RWPE2 (cell line): Measurements from ENCODE around the gene AHSG.
"Not testable (repeated sequence)": the region's sequence is repeated elsewhere in the genome, so short reads cannot be mapped to it uniquely, and the experiment has no call there.

Experiments used
- ATAC-seq: fragments of 200-7000 bp; cut with Tn5 transposase; 3 replicates; pipeline ENCODE4 v1.9.1; 2021; ENCODE audit warnings: low read depth
- DNase-seq: peaks from one replicate; pipeline ENCODE4 v3.0.0-alpha.2; 2020; ENCODE audit warnings: low spot score
- H3K27ac ChIP-seq: fragments of 450-650 bp; 2 replicates; pipeline ENCODE4 v1.5.1; 2017; ENCODE audit warnings: mild to moderate bottlenecking; ENCODE audit not compliant: poor library complexity, severe bottlenecking
- H3K27me3 ChIP-seq: fragments of 250-450 bp; sonication (Bioruptor Pico); 2 replicates; pipeline ENCODE4 v1.5.1; 2021; ENCODE audit warnings: mild to moderate bottlenecking, moderate library complexity; ENCODE audit not compliant: insufficient read depth, poor library complexity, severe bottlenecking
- H3K36me3 ChIP-seq: fragments of 250-450 bp; sonication (Bioruptor Pico); 2 replicates; pipeline ENCODE4 v1.5.1; 2020; ENCODE audit warnings: low read depth, mild to moderate bottlenecking, moderate library complexity
- H3K4me1 ChIP-seq: fragments of 250-450 bp; sonication (Bioruptor Pico); 2 replicates; pipeline ENCODE4 v1.5.1; 2021; ENCODE audit warnings: mild to moderate bottlenecking, moderate library complexity; ENCODE audit not compliant: insufficient read depth, poor library complexity, severe bottlenecking
- H3K4me3 ChIP-seq: fragments of 250-450 bp; sonication (Bioruptor Pico); 2 replicates; pipeline ENCODE4 v1.5.1; 2021; ENCODE audit warnings: mild to moderate bottlenecking, moderate library complexity; ENCODE audit not compliant: severe bottlenecking
- H3K9me3 ChIP-seq: fragments of 250-450 bp; sonication (Bioruptor Pico); 2 replicates; pipeline ENCODE4 v1.5.1; 2021; ENCODE audit warnings: mild to moderate bottlenecking, moderate library complexity; ENCODE audit not compliant: severe bottlenecking
- CTCF ChIP-seq: fragments of 450-650 bp; IDR thresholded peaks from one replicate; pipeline ENCODE4 v1.5.1; 2017; ENCODE audit warnings: mild to moderate bottlenecking, moderate library complexity; ENCODE audit not compliant: poor library complexity, severe bottlenecking

AHSG gene

GRCh38 chr3:186577521-186577920 lies 35.3 kb upstream of the AHSG start:
- TF ChIP-seq CTCF = no peak
- H3K27me3 ChIP-seq = no peaks in the 10 kb centered on the region
- no peak overlapping the region for H3K4me3 ChIP-seq
- DNase-seq (no peak), ATAC-seq (no peak)
- H3K36me3 ChIP-seq = peaks cover 100% of the 10 kb centered on the region
- no peaks in the 10 kb centered on the region for H3K9me3 ChIP-seq
- H3K27ac ChIP-seq = no peak overlapping the region
- peaks cover 4% of the 10 kb centered on the region for H3K4me1 ChIP-seq

GRCh38 chr3:186580785-186581184 lies 32.1 kb upstream of the AHSG start:
- DNase-seq = no peak
- no peaks in the 10 kb centered on the region for H3K9me3 ChIP-seq
- no peak overlapping the region for H3K4me3 ChIP-seq
- no peaks in the 10 kb centered on the region for H3K4me1 ChIP-seq
- TF ChIP-seq CTCF = no peak
- no peak for ATAC-seq
- peaks cover 99% of the 10 kb centered on the region for H3K36me3 ChIP-seq
- no peaks in the 10 kb centered on the region for H3K27me3 ChIP-seq
- H3K27ac ChIP-seq = no peak overlapping the region

- Histone ChIP-seq H3K9me3 (no peaks in the 10 kb centered on the region), H3K4me3 (no peak overlapping the region), H3K27me3 (no peaks in the 10 kb centered on the region), H3K27ac (no peak overlapping the region), H3K36me3 (peaks cover 88% of the 10 kb centered on the region), H3K4me1 (no peaks in the 10 kb centered on the region)
- DNase-seq (no peak), ATAC-seq (no peak)
- TF ChIP-seq CTCF = no peak
These were observed 30.3 kb upstream of the AHSG start for GRCh38 chr3:186582541-186582940.

GRCh38 chr3:186583831-186584230 lies 29.0 kb upstream of the AHSG start:
- no peaks in the 10 kb centered on the region for H3K9me3 ChIP-seq
- no peaks in the 10 kb centered on the region for H3K27me3 ChIP-seq
- TF ChIP-seq CTCF = no peak
- H3K36me3 ChIP-seq = peaks cover 75% of the 10 kb centered on the region
- H3K4me3 ChIP-seq = no peak overlapping the region
- peaks cover 8% of the 10 kb centered on the region for H3K4me1 ChIP-seq
- H3K27ac ChIP-seq = no peak overlapping the region
- no peak for ATAC-seq
- no peak for DNase-seq

GRCh38 chr3:186586245-186586644 lies 26.6 kb upstream of the AHSG start:
- not testable (repeated sequence) for H3K27me3 ChIP-seq

More at GRCh38 chr3:186586245-186586644, 26.6 kb upstream of the AHSG start:
- not testable (repeated sequence) for DNase-seq, ATAC-seq, H3K9me3 ChIP-seq, H3K4me3 ChIP-seq, H3K27ac ChIP-seq
- Histone ChIP-seq H3K4me1 (peaks cover 22% of the 10 kb centered on the region), H3K36me3 (peaks cover 51% of the 10 kb centered on the region)
